NCI-H1048 (cell line): Measurements from ENCODE around the gene MGAT4A.
"Not testable (repeated sequence)": the region's sequence is repeated elsewhere in the genome, so short reads cannot be mapped to it uniquely, and the experiment has no call there.

Source experiments
- DNase-seq: peaks from one replicate; lab custom pipeline; 2025; lab: John Stamatoyannopoulos, UW

The MGAT4A gene

DNA sequence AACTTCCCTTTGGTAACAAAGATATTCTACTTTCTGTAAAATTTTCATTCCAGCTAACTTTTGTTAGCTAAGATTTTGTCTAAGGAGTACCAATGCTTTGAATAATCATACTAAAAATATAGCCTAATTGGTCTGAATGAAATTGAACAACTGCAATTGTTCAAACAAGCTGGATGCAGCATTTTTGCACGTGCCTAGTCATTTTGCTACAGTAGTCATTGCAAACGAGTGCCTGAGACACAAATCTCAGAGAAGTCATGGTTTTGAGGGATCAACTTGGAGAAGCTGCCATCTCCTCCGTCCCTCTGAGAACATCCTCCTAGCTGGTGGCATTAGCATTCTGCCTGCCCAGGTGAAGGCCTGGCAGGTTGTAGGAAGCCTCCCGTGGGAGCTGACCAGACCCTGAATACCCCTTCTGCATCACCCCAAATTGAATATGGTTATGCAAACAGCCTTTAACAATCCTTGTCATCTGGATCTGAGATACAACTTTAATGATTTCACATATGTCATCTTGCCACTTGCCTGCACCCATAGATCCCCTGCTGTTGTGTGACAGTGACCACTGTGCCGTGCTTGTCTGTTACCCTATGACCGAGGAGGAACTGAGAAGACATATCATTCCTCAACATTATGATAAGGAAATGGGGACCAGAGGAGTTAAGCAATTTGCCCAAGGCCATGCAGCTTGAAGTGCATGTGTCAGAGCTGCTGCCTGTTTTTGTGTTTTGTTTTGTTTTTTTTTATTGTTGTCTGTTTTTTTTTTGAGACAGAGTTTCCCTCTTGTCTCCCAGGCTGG is 29.1 kb upstream of the MGAT4A start:
- DNase-seq: no peak

DNA sequence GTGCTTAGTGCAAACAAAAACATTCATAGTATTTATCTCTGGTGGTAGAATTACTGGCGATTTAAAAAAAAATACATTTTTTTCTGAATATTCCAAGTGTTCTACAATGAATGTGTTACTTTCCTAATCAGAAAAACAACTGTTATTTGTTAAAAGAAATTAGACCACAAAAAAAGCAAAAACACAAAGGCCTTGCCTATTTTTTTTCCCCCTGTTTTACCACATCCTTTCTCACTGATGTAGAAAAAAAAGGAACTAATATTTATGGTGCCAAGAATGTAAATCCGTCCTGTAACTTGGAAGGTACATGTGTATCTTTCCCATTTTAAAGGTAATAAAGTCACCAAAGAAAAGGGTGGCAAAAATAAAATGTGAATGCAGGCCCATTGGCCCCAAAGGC is 28.4 kb upstream of the MGAT4A start:
- no peak for DNase-seq

DNA sequence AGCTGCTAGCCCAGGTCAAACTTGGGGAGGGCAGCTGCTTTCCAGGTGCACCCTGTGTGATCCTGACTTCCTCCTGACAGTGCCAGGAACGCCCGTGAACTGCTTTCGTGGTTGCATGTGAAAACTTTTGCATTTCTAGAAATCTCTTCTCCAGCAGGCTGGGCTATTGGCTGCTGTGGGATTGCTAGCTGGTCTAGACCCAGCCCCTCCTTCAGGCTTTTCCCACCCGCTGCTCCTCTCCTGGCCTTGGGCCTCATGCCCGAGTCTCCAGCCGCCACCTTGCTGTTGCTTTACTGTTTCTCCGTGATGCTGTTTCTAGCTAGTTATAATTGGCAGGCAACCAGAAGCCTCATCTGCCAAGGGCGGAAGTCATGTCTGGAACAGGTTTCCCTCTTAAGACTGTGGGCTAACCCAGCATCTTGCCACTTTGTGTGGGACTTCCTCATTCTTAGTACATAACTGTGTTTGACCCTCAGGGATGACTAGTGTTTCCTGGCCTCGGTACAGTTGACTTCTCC is 27.0 kb upstream of the MGAT4A start:
- DNase-seq: no peak

DNA sequence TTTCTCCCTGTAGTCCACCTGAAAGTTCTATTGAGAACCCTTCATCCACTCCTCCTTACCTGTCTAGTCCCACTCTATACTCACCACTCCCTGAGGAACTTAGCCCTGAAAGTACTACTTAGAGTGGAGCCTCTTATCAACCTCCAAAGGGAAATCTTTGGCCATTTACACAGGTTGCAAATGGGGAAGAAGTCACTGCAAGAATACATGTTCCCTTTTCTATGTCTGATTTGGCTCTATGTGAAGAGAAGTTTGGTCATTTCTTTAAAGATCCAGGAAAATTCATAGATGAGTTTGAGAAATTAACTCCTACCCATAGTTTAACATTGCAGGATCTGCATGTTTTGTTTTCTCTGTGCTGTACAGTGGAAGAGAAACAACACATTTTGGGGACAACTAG is 22.9 kb upstream of the MGAT4A start:
- DNase-seq: no peak

GRCh38 chr2:98752711-98753110 is 21.8 kb upstream of the MGAT4A start:
- DNase-seq: not testable (repeated sequence)

GRCh38 chr2:98751748-98752147 is 20.8 kb upstream of the MGAT4A start:
- DNase-seq: no peak

DNA sequence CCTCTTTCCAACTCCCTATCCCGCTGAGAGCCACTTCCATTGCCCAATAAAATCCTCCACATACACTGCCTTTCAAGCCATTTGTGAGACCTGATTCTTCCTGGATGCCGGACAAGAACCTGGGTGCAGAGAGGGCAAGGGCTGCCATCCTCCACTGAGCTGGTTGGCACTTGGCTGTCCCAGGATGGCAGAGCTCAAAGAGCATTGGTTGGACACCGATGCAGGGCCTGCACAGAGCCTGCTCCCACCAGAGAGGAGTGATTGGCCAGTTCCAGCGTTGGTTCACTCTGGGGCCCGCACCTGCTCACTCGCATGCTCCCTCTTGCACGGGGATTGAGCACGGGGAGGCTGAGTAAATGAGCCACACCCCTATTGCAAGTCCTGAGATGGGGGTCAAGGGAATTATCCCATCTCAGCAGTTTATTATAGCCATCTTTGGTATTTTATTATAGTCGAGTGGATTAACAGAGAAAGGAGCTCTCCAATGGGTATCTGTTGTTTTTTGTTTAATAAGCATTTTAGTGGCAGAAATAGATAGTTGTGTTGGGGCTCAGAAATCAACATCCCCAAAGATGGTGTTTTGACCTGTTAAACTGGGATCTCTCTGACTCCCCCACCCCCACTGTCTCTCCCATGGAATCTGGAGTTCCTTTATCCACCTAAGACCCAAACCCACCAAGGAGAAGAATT is 19.8 kb upstream of the MGAT4A start:
- DNase-seq: no peak

DNA sequence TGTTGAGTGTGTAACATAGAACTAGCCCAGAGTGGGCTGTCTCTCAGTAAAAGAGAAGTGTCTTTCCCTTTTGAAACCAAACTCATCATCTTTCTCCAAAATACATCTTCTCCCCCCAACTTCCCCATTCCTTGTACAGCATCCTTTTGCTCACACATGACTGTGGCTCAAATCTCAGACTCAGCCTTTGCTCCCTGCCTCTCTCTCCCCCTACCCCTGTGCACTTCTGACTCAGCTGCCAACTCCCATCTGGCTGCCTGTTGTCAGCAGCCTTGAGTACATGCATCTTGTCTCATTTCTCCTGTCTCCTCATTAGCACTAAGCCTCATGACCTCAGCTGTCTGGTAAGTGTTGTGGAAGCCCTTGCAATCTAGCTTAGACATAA is 18.1 kb upstream of the MGAT4A start:
- no peak for DNase-seq

DNA sequence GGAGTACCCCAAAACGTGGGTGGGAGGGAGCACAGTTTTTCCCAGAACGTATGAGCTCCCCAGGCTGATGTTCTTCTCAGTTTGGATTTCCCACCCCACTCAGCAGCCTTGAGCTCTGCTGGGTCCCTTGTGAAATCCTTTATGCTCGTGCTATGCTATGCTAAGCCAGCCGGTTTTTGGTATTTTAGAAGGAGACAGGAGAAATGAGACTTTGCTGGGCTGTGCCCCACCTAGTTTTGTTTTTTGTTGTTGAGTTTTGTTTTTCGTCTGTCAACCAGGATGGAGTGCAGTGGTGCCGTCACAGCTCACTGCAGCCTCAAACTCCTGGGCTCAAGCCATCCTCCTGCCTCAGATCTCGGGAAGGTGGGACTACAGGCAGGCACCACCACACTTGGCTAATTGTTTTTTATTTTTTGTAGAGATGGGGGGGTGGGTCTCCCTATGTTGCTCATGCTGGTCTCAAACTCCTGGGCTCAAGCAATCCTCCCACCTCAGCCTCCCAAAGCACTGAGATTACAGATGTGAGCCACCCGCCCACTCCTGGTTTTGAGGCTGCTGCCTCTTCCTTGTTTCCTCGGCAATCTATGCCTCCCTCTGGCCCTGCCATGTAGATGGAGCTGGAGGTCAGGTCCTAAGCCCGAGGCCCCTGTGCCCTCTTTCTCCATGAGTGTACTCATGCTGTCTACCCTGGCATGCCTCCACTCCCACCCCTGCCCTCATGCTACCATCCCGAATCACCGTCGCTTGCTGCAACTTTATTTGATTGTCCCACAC is 17.5 kb upstream of the MGAT4A start:
- DNase-seq: no peak

GRCh38 chr2:98747888-98748287 is 17.0 kb upstream of the MGAT4A start:
- DNase-seq: no peak

- DNase-seq: no peak
These were observed 15.5 kb upstream of the MGAT4A start for GRCh38 chr2:98746426-98746825.

DNA sequence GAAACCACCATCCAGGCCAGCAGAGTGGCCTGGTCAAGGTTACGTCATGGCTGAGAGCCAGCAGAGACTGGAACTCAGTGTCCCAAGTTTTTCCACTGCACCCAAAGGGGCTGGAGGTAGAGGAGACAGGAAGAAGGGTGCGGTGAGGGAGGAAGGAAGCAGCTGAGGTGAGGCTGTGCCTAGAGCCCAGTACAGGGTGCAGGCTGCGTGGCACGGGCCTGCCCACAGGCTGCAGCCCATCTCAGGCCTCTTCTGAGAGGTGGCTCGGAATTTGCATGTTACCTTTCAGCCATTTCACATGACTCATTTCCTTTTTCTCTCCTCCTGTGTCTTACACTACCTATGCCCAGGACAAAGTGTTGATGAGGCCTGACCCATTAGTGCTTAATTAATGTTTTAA is 13.7 kb upstream of the MGAT4A start:
- no peak for DNase-seq

GRCh38 chr2:98743835-98744234 is 12.9 kb upstream of the MGAT4A start:
- DNase-seq: no peak

- DNase-seq: no peak
These were observed 8.1 kb upstream of the MGAT4A start for GRCh38 chr2:98739020-98739419.

DNA sequence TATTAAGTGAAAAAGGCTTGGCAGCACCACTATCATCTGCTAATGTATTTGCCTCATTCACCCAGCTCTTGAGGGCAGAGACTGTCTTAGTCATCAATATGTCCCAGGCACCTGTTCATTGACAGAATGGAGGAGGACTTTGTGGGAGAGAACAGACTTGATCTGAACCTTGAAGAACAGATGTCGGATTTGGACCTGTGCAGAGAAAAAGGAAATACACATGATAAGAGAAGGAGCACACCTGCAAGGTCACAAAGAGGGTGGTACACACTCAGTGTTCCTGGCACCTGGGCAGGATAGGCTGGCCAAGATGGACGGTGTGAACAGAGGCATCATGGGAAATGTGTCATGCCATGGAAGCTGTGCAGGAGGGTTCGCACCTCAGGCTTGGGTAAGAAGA is 7.4 kb upstream of the MGAT4A start:
- DNase-seq: no peak

DNA sequence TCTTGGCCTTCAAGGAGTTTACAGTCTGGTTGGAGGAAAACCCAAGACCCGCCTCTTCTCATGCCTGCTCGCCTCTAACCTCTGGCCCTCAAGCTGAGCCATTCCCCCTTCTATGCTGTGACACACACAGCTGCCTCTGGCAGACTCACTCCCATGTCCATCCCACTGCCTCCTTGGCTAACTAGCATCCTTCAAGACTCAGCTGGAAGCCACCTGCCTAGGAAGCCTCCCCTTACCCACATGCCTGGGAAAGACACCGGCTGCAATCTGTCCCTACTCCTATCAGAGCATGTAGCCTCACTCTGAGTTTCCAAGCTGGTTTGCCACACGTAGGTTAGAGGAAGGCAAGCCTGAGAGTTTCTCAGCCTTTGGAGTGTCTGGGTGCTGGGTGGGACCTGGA is 6.9 kb upstream of the MGAT4A start:
- DNase-seq: no peak

DNA sequence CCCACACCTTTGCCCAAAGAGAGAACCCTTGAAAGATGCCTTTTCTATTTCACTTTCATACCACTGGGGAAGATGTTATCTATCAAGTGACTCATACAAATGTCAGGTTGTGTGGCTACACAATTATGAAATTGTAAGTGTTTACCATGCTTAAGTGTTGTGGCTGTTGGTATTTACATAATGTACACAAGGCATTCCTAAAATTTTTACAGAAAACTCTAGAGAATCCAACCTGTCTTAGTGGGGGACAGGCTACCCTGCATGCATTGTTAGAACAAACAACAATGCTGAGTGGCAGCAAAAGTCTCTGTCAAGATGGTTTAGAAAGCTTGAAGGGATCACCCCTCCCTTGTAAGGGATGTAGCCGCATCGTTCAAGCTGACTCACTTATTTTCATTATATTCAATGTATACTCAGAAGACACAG is 5.5 kb upstream of the MGAT4A start:
- DNase-seq: no peak

GRCh38 chr2:98734823-98735260 is 3.9 kb upstream of the MGAT4A start:
- DNase-seq: no peak

DNA sequence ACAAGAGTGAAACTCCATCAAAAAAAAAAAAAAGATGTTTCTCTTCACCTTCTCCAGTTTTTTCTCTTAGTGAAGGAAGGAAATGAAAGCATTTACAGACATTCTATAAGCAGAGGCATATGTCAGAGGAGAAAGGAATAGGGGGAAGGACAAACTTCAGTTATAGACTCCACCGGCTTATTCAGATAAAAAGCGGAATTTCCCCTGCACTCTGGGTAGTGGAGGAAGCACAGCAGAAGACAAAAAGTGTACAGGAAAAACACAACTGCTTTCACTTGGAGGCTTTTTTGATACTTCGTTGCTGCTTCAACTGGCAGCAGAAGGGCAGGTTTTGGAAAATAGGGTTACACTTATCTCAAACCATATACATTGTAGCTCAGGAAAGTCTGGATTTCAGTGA is 3.2 kb upstream of the MGAT4A start:
- DNase-seq: no peak

GRCh38 chr2:98732430-98733051 is 1.6 kb upstream of the MGAT4A start:
- no peak for DNase-seq

GRCh38 chr2:98731894-98732349 is 990 bp upstream of the MGAT4A start:
- no peak for DNase-seq

DNA sequence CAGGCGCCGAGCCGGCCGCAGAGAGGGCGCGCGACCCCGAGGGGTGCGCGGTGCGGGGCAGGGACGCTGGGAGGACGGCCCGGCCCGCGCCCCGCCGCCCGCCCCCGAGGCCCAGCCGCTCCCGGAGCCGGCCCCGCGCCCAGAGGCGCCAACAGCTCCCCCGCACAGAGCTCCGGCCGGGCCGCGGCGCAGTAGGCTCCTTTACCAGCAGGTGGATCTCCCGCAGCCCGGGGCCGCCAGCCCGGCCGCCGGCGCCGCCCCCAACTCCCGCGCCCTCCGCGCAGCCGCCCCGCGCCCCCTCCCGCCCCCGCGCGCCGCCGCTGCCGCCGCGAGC is 258 bp downstream of the MGAT4A start:
- DNase-seq: peak; percentile 1
